Ishikawa (cell line): ENCODE results near the gene CACNA1E.

ENCODE experiments used
- CEBPB ChIP-seq: IDR thresholded peaks from 2 replicates; pipeline ENCODE4 v1.6.1; 2012
- EGR1 ChIP-seq: IDR thresholded peaks from 2 replicates; pipeline ENCODE4 v1.6.1; 2012
- EP300 ChIP-seq: IDR thresholded peaks from 2 replicates; pipeline ENCODE4 v1.6.1; 2012; ENCODE audit warnings: borderline replicate concordance
- FOXM1 ChIP-seq: IDR thresholded peaks from 2 replicates; pipeline ENCODE4 v1.6.1; 2012; ENCODE audit warnings: low read depth, borderline replicate concordance
- NFIC ChIP-seq: IDR thresholded peaks from 2 replicates; pipeline ENCODE4 v1.6.1; 2012
- RAD21 ChIP-seq: IDR thresholded peaks from 2 replicates; pipeline ENCODE4 v1.6.1; 2012; ENCODE audit warnings: low read depth
- TAF1 ChIP-seq: IDR thresholded peaks from 2 replicates; pipeline ENCODE4 v1.6.1; 2012; ENCODE audit warnings: low read depth, mild to moderate bottlenecking
- TCF12 ChIP-seq: IDR thresholded peaks from 2 replicates; pipeline ENCODE4 v1.6.1; 2012; ENCODE audit warnings: low read depth
- TEAD4 ChIP-seq: IDR thresholded peaks from 2 replicates; pipeline ENCODE4 v1.6.1; 2012
- YY1 ChIP-seq: IDR thresholded peaks from 2 replicates; pipeline ENCODE4 v1.6.1; 2012; ENCODE audit warnings: low read depth
- ZBTB7A ChIP-seq: IDR thresholded peaks from 2 replicates; pipeline ENCODE4 v1.6.1; 2012; ENCODE audit warnings: low read depth
- TF ChIP-seq, protein P1 (sequence below): IDR thresholded peaks from 2 replicates; pipeline ENCODE4 v1.6.1; 2012
- TF ChIP-seq, protein P2 (sequence below): IDR thresholded peaks from 2 replicates; pipeline ENCODE4 v1.6.1; 2012; ENCODE audit warnings: low read depth, mild to moderate bottlenecking
- TF ChIP-seq, protein P3 (sequence below): IDR thresholded peaks from 2 replicates; pipeline ENCODE4 v1.6.1; 2012

DNA sequence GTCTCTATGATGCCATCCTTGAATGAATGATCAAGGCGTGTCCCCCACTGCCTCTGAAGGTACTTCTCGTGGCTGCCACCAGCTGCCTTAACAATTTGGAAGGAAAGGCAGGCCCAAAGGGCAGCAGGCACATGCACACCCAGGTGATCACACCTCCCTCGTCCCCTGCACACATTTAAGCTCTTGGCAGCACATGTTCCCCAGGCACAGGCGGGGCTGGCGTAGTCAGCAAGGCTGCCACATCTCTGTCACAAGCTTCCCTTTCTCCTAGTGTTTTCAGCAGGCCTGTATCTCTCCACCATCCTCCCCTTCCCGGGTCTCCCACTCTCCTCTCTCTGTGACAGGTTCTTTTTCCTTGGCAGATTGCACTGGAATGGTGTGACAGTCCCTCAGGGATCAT lies 111.9 kb downstream of the CACNA1E start:
- TF ChIP-seq FOXM1 (no peak), ZBTB7A (no peak), EGR1 (no peak), EP300 (no peak), CEBPB (no peak), TEAD4 (no peak), TAF1 (no peak), NFIC (no peak), YY1 (no peak), TCF12 (no peak), RAD21 (no peak)
- TF ChIP-seq, protein P1, sequence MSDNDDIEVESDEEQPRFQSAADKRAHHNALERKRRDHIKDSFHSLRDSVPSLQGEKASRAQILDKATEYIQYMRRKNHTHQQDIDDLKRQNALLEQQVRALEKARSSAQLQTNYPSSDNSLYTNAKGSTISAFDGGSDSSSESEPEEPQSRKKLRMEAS, result no peak
- TF ChIP-seq, protein P2, sequence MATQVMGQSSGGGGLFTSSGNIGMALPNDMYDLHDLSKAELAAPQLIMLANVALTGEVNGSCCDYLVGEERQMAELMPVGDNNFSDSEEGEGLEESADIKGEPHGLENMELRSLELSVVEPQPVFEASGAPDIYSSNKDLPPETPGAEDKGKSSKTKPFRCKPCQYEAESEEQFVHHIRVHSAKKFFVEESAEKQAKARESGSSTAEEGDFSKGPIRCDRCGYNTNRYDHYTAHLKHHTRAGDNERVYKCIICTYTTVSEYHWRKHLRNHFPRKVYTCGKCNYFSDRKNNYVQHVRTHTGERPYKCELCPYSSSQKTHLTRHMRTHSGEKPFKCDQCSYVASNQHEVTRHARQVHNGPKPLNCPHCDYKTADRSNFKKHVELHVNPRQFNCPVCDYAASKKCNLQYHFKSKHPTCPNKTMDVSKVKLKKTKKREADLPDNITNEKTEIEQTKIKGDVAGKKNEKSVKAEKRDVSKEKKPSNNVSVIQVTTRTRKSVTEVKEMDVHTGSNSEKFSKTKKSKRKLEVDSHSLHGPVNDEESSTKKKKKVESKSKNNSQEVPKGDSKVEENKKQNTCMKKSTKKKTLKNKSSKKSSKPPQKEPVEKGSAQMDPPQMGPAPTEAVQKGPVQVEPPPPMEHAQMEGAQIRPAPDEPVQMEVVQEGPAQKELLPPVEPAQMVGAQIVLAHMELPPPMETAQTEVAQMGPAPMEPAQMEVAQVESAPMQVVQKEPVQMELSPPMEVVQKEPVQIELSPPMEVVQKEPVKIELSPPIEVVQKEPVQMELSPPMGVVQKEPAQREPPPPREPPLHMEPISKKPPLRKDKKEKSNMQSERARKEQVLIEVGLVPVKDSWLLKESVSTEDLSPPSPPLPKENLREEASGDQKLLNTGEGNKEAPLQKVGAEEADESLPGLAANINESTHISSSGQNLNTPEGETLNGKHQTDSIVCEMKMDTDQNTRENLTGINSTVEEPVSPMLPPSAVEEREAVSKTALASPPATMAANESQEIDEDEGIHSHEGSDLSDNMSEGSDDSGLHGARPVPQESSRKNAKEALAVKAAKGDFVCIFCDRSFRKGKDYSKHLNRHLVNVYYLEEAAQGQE, result no peak
- TF ChIP-seq, protein P3, sequence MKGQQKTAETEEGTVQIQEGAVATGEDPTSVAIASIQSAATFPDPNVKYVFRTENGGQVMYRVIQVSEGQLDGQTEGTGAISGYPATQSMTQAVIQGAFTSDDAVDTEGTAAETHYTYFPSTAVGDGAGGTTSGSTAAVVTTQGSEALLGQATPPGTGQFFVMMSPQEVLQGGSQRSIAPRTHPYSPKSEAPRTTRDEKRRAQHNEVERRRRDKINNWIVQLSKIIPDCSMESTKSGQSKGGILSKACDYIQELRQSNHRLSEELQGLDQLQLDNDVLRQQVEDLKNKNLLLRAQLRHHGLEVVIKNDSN, result no peak
